Dermis blood vessel endothelial cell (primary cell): ENCODE results near the gene VSTM2B. TPM values are rescaled to one million over a fixed set of nuclear protein-coding genes. Genes with fewer than 3 reads are reported as not detected.
"Not testable (repeated sequence)": the region's sequence is repeated elsewhere in the genome, so short reads cannot be mapped to it uniquely, and the experiment has no call there.

ENCODE experiments used
- DNase-seq: peaks from one replicate; pipeline ENCODE4 v3.0.0; 2010
- total RNA-seq: library from RNA; depleted of rRNA; stranded (reverse); fragments of >200 nt; gene quantifications from 2 replicates; pipeline ENCODE4 v1.2.3, GENCODE V29; 2014

The VSTM2B gene
- total RNA-seq: not detected in 2 replicates

- DNase-seq: no peak
Measured at GRCh38 chr19:29525901-29526729, at the start of gene VSTM2B. VSTM2B (plus strand) TSS chr19:29525994; CDS start chr19:29526584, 590 bp downstream.

- no peak for DNase-seq
Measured at GRCh38 chr19:29476528-29476927, 49.3 kb upstream of the VSTM2B start.

GRCh38 chr19:29477831-29478577, 47.8 kb upstream of the VSTM2B start:
- DNase-seq: no peak

GRCh38 chr19:29478578-29479565, 46.9 kb upstream of the VSTM2B start:
- no peak for DNase-seq

GRCh38 chr19:29479941-29480340, 45.9 kb upstream of the VSTM2B start:
- no peak for DNase-seq

GRCh38 chr19:29480507-29480906, 45.3 kb upstream of the VSTM2B start:
- DNase-seq: no peak

- no peak for DNase-seq
Measured at GRCh38 chr19:29482855-29483640, 42.7 kb upstream of the VSTM2B start.

GRCh38 chr19:29483641-29483920, 42.2 kb upstream of the VSTM2B start:
- DNase-seq: no peak

- DNase-seq: no peak
Measured at GRCh38 chr19:29483944-29484581, 41.7 kb upstream of the VSTM2B start.

- DNase-seq: no peak
Measured at GRCh38 chr19:29484876-29485275, 40.9 kb upstream of the VSTM2B start.

GRCh38 chr19:29485293-29485692, 40.5 kb upstream of the VSTM2B start:
- no peak for DNase-seq

GRCh38 chr19:29486961-29487360, 38.8 kb upstream of the VSTM2B start:
- not testable (repeated sequence) for DNase-seq

- no peak for DNase-seq
Measured at GRCh38 chr19:29487432-29487831, 38.4 kb upstream of the VSTM2B start.

- DNase-seq: no peak
Measured at GRCh38 chr19:29488316-29488715, 37.5 kb upstream of the VSTM2B start.

- no peak for DNase-seq
Measured at GRCh38 chr19:29489172-29489951, 36.4 kb upstream of the VSTM2B start.

GRCh38 chr19:29491491-29491890, 34.3 kb upstream of the VSTM2B start:
- no peak for DNase-seq

- DNase-seq: no peak
Measured at GRCh38 chr19:29491995-29492577, 33.7 kb upstream of the VSTM2B start.

GRCh38 chr19:29492769-29493168, 33.0 kb upstream of the VSTM2B start:
- DNase-seq: no peak

- no peak for DNase-seq
Measured at GRCh38 chr19:29495091-29495490, 30.7 kb upstream of the VSTM2B start.

GRCh38 chr19:29495901-29496441, 29.8 kb upstream of the VSTM2B start:
- no peak for DNase-seq
